ENCODE measurements around the gene CADPS.

CADPS gene

GRCh38 chr3:62678841-62679240 lies 196.4 kb downstream of the CADPS start:
- no peak for DNase-seq

GRCh38 chr3:62677926-62678325 lies 197.3 kb downstream of the CADPS start:
- no peak for DNase-seq

DNA sequence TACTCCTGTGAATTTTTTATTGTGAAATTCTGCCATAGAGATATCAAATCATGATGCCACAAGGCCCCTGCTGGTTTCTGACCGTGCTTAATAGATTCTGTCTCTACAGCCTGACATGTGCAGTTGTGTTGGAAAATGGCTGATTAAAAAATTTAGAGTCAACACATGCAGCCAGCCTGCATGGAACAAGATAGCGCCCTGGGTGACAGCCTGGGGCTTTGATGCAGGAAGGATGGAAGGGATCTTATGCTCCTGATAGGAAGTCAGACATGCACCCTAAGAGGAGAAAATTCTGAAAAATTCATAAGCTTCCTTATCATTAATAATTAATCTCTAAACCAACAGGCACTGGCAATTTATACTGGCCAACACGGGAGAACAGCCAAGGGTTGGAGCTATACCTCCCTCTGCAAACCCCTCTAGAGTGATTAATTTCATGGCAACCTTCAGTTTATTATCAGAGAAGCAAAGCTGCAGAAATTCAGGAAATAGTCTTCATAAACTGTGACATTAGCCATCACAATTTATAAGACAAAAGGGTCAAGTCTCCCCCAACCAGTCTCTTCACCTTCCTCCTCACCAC lies 198.4 kb downstream of the CADPS start:
- no peak for DNase-seq

DNA sequence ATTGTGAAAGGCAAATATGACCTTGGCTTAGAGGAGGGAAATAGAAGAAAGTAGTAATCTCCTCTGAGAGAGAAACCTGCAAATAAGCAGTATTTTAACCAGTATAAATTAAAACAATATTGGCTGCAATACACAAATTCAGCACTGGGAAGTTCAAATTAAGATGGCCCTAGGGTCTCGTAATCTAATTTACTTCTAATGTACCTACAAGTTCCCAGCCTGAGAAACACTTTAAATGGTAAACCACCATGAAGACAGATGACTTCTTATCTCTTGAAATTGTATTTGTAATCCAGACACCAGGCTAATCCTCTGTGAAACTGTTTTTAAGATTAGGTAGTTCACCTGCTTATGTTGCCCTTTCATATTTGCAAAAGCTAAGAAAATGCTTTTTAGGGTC lies 199.7 kb downstream of the CADPS start:
- DNase-seq, result no peak

GRCh38 chr3:62672988-62673313 lies 202.3 kb downstream of the CADPS start:
- no peak for DNase-seq

GRCh38 chr3:62672270-62672987 lies 202.8 kb downstream of the CADPS start:
- DNase-seq, result no peak

DNA sequence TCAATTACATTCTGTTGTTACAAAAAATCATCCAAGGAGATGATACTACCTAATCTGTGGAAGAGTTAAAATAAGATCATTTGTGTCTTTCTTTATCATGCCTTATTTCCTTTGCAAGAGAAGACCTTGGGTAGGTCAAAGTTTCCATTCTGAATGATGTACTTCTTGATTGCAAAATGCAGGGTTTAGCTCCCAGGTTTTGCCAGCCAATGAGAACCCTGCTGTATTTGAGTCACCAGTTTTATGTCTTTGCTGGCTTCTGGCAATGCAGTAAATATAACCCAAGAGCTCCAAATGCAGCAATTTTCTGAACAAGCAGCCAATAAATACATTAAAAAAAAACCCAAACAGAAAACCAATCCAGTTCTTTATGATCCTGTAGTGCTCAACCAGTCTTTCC lies 204.9 kb downstream of the CADPS start:
- no peak for DNase-seq

GRCh38 chr3:62669161-62669560 lies 206.1 kb downstream of the CADPS start:
- no peak for DNase-seq

DNA sequence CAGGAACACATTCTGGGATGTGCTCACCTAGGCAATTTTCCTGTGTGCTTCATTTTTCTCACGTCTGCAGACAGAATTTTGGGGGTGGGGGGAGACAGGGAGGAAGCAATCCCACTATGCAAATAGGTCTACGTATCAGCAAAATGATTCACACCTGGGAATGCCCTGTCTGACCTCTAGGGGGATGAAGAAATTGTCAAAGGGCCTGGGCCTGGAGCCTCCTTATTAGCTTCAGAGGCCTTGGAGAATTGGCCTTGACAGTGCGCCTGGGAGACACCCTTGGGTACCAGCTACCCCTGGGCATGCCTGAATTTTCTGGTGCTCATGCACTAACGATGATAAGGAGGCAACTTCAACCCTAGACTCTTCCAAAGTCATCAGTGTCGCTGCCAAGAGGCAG lies 207.5 kb downstream of the CADPS start:
- no peak for DNase-seq

DNA sequence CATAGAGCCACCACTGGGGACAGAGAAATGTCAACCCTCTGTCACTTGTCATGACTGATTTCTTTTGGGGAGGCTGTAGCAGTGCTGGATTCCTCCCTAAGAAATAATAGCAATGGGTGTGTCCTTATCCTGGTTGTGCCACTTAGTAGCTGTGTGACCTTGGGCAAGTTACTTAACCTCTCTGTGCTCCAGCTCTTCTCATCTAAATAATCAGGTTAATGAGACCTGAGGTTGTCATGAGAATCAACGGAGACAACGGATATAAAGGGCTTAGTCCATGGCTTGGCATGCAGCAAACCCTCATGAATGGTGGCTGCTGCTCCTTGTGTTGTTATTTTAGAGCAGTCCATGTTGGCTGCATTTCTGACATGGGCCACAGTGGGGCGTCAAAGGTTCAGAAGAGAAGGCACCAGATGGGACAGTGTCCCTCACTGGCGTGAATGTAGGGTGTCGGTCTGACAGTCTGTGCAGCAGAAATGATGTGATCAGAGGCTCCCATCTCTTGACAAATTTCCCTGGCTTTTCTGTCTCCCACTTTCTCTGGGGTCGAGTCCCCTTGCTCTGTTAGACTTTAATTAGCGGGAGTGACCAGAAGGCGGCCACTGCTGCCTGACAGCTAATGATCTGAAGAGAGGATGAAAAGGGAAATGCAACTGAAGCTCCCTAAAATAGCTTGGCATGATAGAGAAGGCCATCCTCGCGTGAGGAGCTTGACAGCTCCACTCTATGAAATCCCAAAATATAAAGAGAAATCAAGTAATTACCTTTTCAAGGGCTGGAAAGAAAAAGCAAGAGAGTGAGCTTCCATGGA lies 209.4 kb downstream of the CADPS start:
- DNase-seq, result peak; percentile 49

- no peak for DNase-seq
Measured at GRCh38 chr3:62662677-62663076, 212.5 kb downstream of the CADPS start.

DNA sequence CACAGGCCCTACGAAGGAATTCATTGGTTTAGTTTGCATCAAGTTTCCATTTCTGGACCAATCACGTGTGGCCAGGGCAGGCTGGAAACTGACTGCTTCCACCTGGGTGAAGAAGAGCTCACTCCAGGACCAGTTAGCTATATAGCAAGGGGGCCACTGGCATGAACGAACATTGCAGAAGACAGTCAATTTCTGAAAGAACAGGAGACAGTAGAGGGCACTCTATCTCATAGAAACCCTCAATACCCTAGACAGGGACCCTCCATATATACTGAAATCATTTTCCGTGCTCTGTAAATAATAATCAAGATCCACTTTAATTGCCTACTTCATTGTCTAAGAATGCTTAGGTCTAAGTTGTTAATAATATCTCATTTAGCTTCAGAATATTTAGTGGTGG lies 215.6 kb downstream of the CADPS start:
- DNase-seq, result no peak

DNA sequence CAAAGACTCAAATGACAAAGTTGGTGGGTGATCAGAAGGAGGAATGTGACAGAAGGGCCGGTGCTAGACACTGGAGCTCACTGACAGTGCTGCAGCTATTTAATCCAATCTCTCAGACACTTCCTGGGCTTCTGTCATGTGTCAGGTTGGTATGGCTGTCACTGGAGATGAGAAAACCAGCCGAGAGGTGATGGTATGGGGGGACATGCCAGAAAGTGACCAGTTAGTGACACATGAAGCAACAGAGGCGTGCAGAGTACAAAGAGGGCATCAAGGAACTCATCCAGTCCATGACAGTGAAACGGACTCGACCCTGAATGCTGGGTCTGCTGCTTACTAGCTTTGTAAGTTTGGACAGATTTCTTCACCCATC lies 219.5 kb downstream of the CADPS start:
- no peak for DNase-seq

DNA sequence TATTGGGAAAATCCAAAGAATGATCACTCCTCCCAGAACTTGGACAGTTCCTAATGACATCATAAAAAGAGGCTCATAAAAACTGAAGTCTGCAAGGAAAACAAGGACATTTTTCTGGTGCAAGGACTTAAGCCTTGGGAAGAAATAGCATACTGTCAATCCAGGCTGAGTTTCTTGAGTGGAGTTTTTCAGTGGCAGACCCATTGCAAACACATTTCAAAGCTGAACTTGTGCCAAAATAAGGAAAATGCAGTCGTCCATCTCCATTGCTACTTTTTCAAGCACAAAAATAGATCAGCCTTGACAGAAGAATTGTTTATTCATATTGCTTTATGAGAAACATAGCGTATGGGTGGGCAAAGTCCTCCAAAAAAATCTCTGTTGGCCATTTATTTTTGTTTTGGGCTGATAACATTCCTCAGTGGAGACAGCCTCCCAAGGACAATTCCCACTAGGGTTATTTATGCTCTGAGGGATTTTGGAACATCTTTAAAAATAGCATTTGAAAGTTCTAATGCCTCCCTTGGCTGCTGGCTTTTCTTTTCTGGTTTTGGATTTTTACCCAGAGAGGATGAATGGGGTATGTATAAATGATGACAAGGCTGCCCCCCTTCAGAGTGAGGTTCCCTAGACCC lies 220.0 kb downstream of the CADPS start:
- DNase-seq, result no peak

GRCh38 chr3:62653796-62654195 lies 221.4 kb downstream of the CADPS start:
- DNase-seq, result no peak

- DNase-seq, result no peak
Measured at GRCh38 chr3:62647711-62648110, 227.5 kb downstream of the CADPS start.

- no peak for DNase-seq
Measured at GRCh38 chr3:62644493-62644892, 230.7 kb downstream of the CADPS start.

DNA sequence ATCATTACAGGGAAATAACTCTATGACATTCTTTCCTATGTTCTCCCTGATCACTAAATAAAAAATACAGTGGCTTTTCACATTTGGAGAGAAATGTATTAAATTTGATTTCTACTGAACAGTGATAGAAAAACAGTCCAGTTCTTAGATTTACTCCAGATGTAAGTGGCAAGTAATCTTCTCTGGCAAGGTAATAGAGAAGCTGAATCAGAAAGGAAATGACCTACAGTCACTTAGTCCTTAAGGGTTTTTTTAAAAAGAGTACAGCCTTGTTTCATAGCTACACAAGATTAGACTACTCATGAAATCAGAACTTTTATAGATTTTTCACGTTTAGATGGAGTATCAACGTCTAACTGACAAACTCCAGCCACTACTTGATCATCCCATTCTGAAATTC lies 236.9 kb downstream of the CADPS start:
- DNase-seq, result no peak

- DNase-seq, result no peak
Measured at GRCh38 chr3:62636235-62636826, 238.9 kb downstream of the CADPS start.

- DNase-seq, result no peak
Measured at GRCh38 chr3:62632510-62633294, 242.5 kb downstream of the CADPS start.

GRCh38 chr3:62631488-62631887 lies 243.7 kb downstream of the CADPS start:
- DNase-seq, result no peak

GRCh38 chr3:62630664-62631063 lies 244.6 kb downstream of the CADPS start:
- no peak for DNase-seq

GRCh38 chr3:62625268-62625667 lies 249.9 kb downstream of the CADPS start:
- DNase-seq, result no peak
